Retinal pigment epithelial cell (primary cell): Measurements from ENCODE around the gene SAMD5.
A peak's percentile ranks its signal among the peaks of the same experiment; 100 is the strongest.

Experiments used
- DNase-seq: peaks from one replicate; pipeline ENCODE4 v3.0.0-alpha.2; 2010; ENCODE audit warnings: low read depth
- H3K4me3 ChIP-seq: 2 replicates; pipeline ENCODE4 v1.5.1; 2011; ENCODE audit warnings: mild to moderate bottlenecking, low read length, control low read depth, moderate library complexity
- TF ChIP-seq, protein P1 (sequence below): conservative IDR thresholded peaks from 2 replicates; pipeline ENCODE4 v1.5.1; 2011; ENCODE audit warnings: low read depth, low read length, control low read depth, inconsistent platforms

SAMD5 gene

DNA sequence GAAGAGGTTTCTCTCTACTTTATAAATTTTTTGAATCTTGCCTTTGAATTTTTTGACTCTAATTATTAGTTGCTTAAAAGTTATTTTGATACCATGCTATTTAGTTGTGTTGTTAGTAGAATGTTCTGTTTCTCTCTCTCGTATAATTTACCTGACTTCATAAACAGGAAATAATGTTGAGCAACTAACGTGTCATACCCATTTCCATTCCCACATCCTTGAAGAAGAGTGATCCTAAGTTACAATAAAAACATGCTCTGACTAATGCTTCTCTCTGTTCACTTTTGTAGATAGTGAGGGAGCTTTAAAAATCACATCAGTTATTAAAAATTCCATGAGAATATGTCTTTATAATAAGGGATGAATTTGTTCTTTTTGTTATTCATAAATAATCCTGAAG is 69.7 kb downstream of the SAMD5 start:
- no peak overlapping the region for H3K4me3 ChIP-seq
- TF ChIP-seq, protein P1, sequence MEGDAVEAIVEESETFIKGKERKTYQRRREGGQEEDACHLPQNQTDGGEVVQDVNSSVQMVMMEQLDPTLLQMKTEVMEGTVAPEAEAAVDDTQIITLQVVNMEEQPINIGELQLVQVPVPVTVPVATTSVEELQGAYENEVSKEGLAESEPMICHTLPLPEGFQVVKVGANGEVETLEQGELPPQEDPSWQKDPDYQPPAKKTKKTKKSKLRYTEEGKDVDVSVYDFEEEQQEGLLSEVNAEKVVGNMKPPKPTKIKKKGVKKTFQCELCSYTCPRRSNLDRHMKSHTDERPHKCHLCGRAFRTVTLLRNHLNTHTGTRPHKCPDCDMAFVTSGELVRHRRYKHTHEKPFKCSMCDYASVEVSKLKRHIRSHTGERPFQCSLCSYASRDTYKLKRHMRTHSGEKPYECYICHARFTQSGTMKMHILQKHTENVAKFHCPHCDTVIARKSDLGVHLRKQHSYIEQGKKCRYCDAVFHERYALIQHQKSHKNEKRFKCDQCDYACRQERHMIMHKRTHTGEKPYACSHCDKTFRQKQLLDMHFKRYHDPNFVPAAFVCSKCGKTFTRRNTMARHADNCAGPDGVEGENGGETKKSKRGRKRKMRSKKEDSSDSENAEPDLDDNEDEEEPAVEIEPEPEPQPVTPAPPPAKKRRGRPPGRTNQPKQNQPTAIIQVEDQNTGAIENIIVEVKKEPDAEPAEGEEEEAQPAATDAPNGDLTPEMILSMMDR, result no peak
- no peak for DNase-seq

DNA sequence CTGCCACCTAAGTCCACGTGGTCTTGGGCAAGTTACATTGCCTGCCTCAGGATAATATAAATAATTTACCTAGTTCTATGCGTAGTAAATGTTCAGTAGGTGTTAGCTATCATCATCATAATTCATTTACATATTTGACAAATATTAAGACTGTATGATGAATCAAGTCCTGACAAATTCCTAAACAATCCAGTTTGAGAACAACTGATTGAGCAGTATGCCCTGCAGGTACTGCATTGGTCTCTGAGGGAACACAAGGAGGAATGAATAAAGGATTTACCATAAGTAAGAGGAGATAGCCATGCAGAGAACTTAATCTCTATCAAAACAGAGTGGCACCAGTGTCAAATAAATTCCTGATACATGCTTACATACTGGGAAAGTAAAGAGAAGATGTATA is 70.4 kb downstream of the SAMD5 start:
- H3K4me3 ChIP-seq, result no peak overlapping the region
- no peak for DNase-seq
- TF ChIP-seq, protein P1, result no peak

DNA sequence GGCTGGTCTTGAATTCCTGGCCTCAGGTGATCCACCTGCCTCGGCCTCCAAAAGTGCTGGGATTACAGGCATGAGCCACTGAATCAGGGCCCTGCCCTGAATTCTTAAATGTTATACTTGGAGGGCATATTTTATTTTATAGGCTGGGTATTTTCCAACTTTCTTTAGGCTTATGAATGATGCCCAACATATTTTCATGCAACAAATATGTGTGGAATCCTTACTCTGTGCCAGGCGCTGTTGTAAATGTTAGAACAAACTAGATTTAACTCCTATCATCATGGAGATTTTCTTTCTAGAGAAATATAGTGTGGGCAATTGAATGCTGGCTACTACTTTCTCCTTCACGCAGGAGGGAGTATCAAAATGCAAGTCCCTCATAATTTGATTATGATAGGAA is 71.2 kb downstream of the SAMD5 start:
- DNase-seq, result peak; percentile 79
- H3K4me3 ChIP-seq, result no peak overlapping the region
- TF ChIP-seq, protein P1, result no peak

DNA sequence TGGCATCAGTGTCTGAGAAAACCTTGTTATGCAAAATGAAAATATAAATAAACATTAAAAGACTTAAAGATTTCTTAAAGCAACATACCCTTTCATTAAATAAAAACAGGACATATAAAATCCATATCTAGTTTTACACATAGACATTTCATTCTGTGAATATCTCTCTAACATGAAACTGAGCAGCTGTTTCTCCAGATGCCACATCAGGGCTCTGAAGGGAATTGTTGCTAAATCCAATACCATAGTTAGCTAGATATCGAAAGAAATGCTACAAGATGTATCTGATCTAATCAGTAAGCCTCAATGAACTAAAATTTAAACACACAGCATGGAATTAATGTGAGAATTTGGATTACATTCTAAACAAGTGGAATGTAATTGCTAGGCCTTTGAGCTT is 74.5 kb downstream of the SAMD5 start:
- H3K4me3 ChIP-seq, result no peak overlapping the region
- DNase-seq, result no peak
- TF ChIP-seq, protein P1, result no peak

DNA sequence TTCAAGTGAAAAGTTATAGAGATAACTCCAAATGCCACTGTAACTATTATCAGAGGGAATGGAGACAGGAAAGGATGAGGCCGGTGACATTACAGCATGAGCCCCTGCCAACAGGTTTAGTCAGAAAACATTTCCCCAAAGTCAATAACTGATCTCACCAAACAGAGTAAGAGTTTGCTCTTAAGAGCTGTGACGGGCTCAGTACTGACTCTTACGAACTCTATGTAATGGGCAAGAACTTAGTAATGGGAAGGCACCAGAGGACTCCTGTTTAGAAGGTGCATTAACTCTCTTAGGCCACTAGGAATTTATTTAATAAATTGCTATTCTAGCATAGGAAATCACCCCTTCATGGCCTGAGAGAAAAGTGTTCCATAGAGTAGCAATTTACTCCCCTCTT is 76.8 kb downstream of the SAMD5 start:
- DNase-seq, result no peak
- TF ChIP-seq, protein P1, result no peak

DNA sequence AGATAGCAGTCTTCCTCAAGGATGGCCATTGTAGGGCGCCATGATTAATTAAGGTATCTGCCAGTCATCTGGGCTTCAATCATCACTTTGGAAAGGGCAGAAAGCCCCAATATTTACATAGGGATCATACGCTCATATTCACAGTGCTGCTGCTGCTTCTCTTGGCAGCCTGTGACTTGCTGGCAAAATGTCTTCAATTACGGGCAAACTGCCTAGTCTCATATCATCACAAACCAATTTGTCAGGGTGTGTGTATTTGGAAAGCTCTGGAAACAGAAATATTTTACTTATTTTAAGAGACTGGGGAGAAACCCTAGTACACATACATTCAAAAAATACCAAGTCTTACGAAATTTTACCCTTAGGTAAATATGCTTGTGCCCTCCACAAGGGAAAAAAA is 77.6 kb downstream of the SAMD5 start:
- TF ChIP-seq, protein P1, result no peak
- DNase-seq, result no peak
- no peak overlapping the region for H3K4me3 ChIP-seq

More for the DNA sequence above, 76.8 kb downstream of the SAMD5 start:
- no peak overlapping the region for H3K4me3 ChIP-seq

DNA sequence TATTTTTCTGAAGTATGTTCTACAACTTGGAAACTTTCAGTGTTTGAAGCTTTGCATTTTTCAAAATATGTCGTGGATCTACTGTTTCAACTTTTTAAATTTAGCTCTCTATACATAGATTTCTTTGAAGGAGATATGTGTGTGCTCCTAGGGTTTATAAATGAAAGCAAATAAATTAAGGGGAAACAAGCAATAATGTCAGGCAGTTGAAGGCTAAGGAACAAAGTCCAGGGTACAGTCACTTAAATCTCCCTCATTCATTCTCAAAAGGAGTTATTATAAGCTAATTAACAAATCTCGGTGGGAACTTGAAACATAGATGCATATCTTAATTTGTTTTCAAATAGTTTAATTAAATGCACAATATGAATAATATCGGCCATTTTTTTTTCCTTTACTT is 79.4 kb downstream of the SAMD5 start:
- DNase-seq, result no peak
- TF ChIP-seq, protein P1, result no peak
- no peak overlapping the region for H3K4me3 ChIP-seq
